ENCODE results near the gene OR10P1. TPM values are rescaled to one million over a fixed set of nuclear protein-coding genes. Genes with fewer than 3 reads are reported as not detected.
A peak's percentile ranks its signal among the peaks of the same experiment; 100 is the strongest.

The OR10P1 gene
- total RNA-seq, 1 donor from 2014 or later = not detected

- DNase-seq (ENCODE audit: low read depth) (peak; percentile 53), FAIRE-seq (no peak)
- Histone ChIP-seq H3K27me3 (ENCODE audit: insufficient read depth, low read length) (no peaks in the 10 kb centered on the region), H3K9me3 (ENCODE audit: insufficient read depth, low read depth, low read length) (no peaks in the 10 kb centered on the region), H3K79me2 (ENCODE audit: insufficient read depth, low read length) (no peaks in the 10 kb centered on the region), H4K20me1 (ENCODE audit: insufficient read depth, low read length) (no peaks in the 10 kb centered on the region), H3K27ac (ENCODE audit: low read depth, low read length) (no peak overlapping the region), H3K36me3 (ENCODE audit: insufficient read depth, low read length) (no peaks in the 10 kb centered on the region), H3K9ac (ENCODE audit: low read length) (no peak overlapping the region), H3K4me1 (ENCODE audit: insufficient read depth, low read length) (peaks cover 10% of the 10 kb centered on the region), H3K4me3 (ENCODE audit: insufficient read depth, low read depth, low read length) (peak overlapping the region; percentile 48), H2AFZ (ENCODE audit: low read depth, low read length) (peak overlapping the region; percentile 68), H3K4me2 (ENCODE audit: low read length) (peak overlapping the region; percentile 78)
- no peak overlapping the region for H3K4me3 Mint-ChIP-seq (ENCODE audit: unreplicated experiment)
- H3K9me3 Mint-ChIP-seq (ENCODE audit: unreplicated experiment) = peaks cover 5% of the 10 kb centered on the region
- no peak overlapping the region for H3K27ac Mint-ChIP-seq (ENCODE audit: unreplicated experiment)
- H3K27me3 Mint-ChIP-seq (ENCODE audit: low read depth, unreplicated experiment) = peaks cover 17% of the 10 kb centered on the region
- peaks cover 2% of the 10 kb centered on the region for H3K36me3 Mint-ChIP-seq (ENCODE audit: low read depth, unreplicated experiment)
- no peak for TF ChIP-seq CTCF (IDR thresholded peaks at IDR 0.05; ENCODE audit: insufficient read depth, low read depth, low read length)
- TF ChIP-seq EZH2 (IDR thresholded peaks at IDR 0.05; ENCODE audit: insufficient read depth, low read length) = no peak
- peaks cover 14% of the 10 kb centered on the region for H3K4me1 Mint-ChIP-seq (ENCODE audit: low read depth, unreplicated experiment)
These were observed 44.7 kb downstream of the OR10P1 start for GRCh38 chr12:55681142-55682077.

GRCh38 chr12:55682087-55682796, 45.5 kb downstream of the OR10P1 start:
- H3K27me3 ChIP-seq (ENCODE audit: insufficient read depth, low read length) = no peaks in the 10 kb centered on the region
- FAIRE-seq (no peak), DNase-seq (ENCODE audit: low read depth) (no peak)
- Mint-ChIP-seq H3K9me3 (ENCODE audit: unreplicated experiment) (peaks cover 5% of the 10 kb centered on the region), H3K27me3 (ENCODE audit: low read depth, unreplicated experiment) (peaks cover 17% of the 10 kb centered on the region), H3K4me3 (ENCODE audit: unreplicated experiment) (no peak overlapping the region), H3K36me3 (ENCODE audit: low read depth, unreplicated experiment) (peaks cover 2% of the 10 kb centered on the region), H3K27ac (ENCODE audit: unreplicated experiment) (no peak overlapping the region), H3K4me1 (ENCODE audit: low read depth, unreplicated experiment) (peaks cover 14% of the 10 kb centered on the region)
- H3K79me2 ChIP-seq (ENCODE audit: insufficient read depth, low read length) = no peaks in the 10 kb centered on the region
- H3K9me3 ChIP-seq (ENCODE audit: insufficient read depth, low read depth, low read length) = no peaks in the 10 kb centered on the region
- peak overlapping the region; percentile 68 for H2AFZ ChIP-seq (ENCODE audit: low read depth, low read length)
- TF ChIP-seq CTCF (IDR thresholded peaks at IDR 0.05; ENCODE audit: insufficient read depth, low read depth, low read length) = no peak
- no peak for TF ChIP-seq EZH2 (IDR thresholded peaks at IDR 0.05; ENCODE audit: insufficient read depth, low read length)
- peaks cover 10% of the 10 kb centered on the region for H3K4me1 ChIP-seq (ENCODE audit: insufficient read depth, low read length)
- H3K4me2 ChIP-seq (ENCODE audit: low read length) = peak overlapping the region; percentile 78
- H4K20me1 ChIP-seq (ENCODE audit: insufficient read depth, low read length) = no peaks in the 10 kb centered on the region
- no peak overlapping the region for H3K27ac ChIP-seq (ENCODE audit: low read depth, low read length)
- no peak overlapping the region for H3K9ac ChIP-seq (ENCODE audit: low read length)
- H3K4me3 ChIP-seq (ENCODE audit: insufficient read depth, low read depth, low read length) = no peak overlapping the region
- no peaks in the 10 kb centered on the region for H3K36me3 ChIP-seq (ENCODE audit: insufficient read depth, low read length)
